GM12878 (cell line): ENCODE measurements around the gene MMP1. TPM values are rescaled to one million over a fixed set of nuclear protein-coding genes. Genes with fewer than 3 reads are reported as not detected.

Source experiments
- ATAC-seq: fragments of 200-7000 bp; cut with Tn5 transposase; 3 replicates; pipeline ENCODE4 v1.9.1; 2020; ENCODE audit warnings: mild to moderate bottlenecking, moderate library complexity
- BruUV-seq: library from RNA; stranded (reverse); fragments of 400-500 nt; replicated peaks from 2 replicates; lab custom pipeline; 2021; lab: Mats Ljungman, UMichigan
- CTCF ChIA-PET: fragments of 300-600 bp; sonication (Branson Sonifier 250); formaldehyde crosslinking; extraction: SDS; loops from one replicate; lab custom pipeline; 2021; ENCODE audit warnings: inconsistent platforms; lab: Yijun Ruan, JAX
- POLR2A ChIA-PET: fragments of 350-600 bp; formaldehyde crosslinking; extraction: SDS; loops from one replicate; lab custom pipeline; 2021; ENCODE audit warnings: inconsistent platforms; lab: Charles Lee
- RAD21 ChIA-PET: fragments of 300-600 bp; sonication (Branson Sonifier 250); formaldehyde crosslinking; loops from one replicate; lab custom pipeline; 2023; ENCODE audit warnings: antibody characterized with exemption; ENCODE audit not compliant: unreplicated experiment; lab: Charles Lee
- SMC1A ChIA-PET: fragments of 300-600 bp; sonication (Branson Sonifier 250); formaldehyde crosslinking; loops from one replicate; lab custom pipeline; 2023; ENCODE audit not compliant: unreplicated experiment, uncharacterized antibody; lab: Charles Lee
- DNase-seq: peaks from one replicate; pipeline ENCODE4 v3.0.0-alpha.2; 2011; ENCODE audit warnings: low read depth, low spot score
- FAIRE-seq: peaks from 3 replicates; lab custom pipeline; 2011; peaks lifted over from hg19 to GRCh38; lab: Jason Lieb, UNC
- H2AFZ ChIP-seq: 2 replicates; pipeline ENCODE4 v1.6.0; 2011; ENCODE audit warnings: low read depth, low read length, control low read depth; ENCODE audit not compliant: control insufficient read depth
- H3K27ac ChIP-seq: 2 replicates; pipeline ENCODE4 v1.5.1; 2011; ENCODE audit warnings: control low read depth; ENCODE audit not compliant: control insufficient read depth, insufficient read depth
- H3K27me3 ChIP-seq, 2 experiments: replicated peaks in 1 of 2; 2 replicates each; pipeline versions ENCODE4 v1.6.0 to v1.6.1; 2011; ENCODE audit warnings: low read length in 1 of 2; ENCODE audit not compliant: control insufficient read depth in 2 of 2, insufficient read depth in 2 of 2
- H3K36me3 ChIP-seq, 2 experiments: 2 replicates each; pipeline ENCODE4 v1.5.1; 2011; ENCODE audit warnings: low read length in 1 of 2; ENCODE audit not compliant: control insufficient read depth in 2 of 2, insufficient read depth in 2 of 2
- H3K4me1 ChIP-seq: 2 replicates; pipeline ENCODE4 v1.6.1; 2011; ENCODE audit warnings: mild to moderate bottlenecking, low read length, moderate library complexity, mixed read lengths; ENCODE audit not compliant: control insufficient read depth, insufficient read depth
- H3K4me2 ChIP-seq: 2 replicates; pipeline ENCODE4 v1.6.0; 2011; ENCODE audit warnings: control low read depth; ENCODE audit not compliant: control insufficient read depth, insufficient read depth
- H3K4me3 ChIP-seq: fragments of 200-600 bp; sonication (generic); 2 replicates; pipeline ENCODE4 v1.5.1; 2016
- H3K79me2 ChIP-seq: 2 replicates; pipeline ENCODE4 v1.6.0; 2011; ENCODE audit warnings: low read length; ENCODE audit not compliant: control insufficient read depth, insufficient read depth
- H3K9ac ChIP-seq: 2 replicates; pipeline ENCODE4 v1.8.0; 2011; ENCODE audit warnings: low read length, control low read depth, mixed read lengths; ENCODE audit not compliant: control insufficient read depth, insufficient read depth
- H3K9me3 ChIP-seq: replicated peaks from 3 replicates; pipeline ENCODE4 v1.5.1; 2011; ENCODE audit warnings: mild to moderate bottlenecking, low read length; ENCODE audit not compliant: control insufficient read depth, insufficient read depth
- H4K20me1 ChIP-seq: 2 replicates; pipeline ENCODE4 v1.6.0; 2011; ENCODE audit not compliant: control insufficient read depth, insufficient read depth
- ATF7 ChIP-seq: fragments of 450-650 bp; IDR thresholded peaks from 2 replicates; pipeline ENCODE4 v1.6.1; 2016; ENCODE audit warnings: low read depth, mild to moderate bottlenecking
- CHD1 ChIP-seq: IDR thresholded peaks from 2 replicates; pipeline ENCODE4 v1.6.1; 2012; ENCODE audit warnings: low read depth, low read length, improper control_type of control experiment
- SREBF2 ChIP-seq: IDR thresholded peaks from 2 replicates; pipeline ENCODE4 v1.6.1; 2012; ENCODE audit warnings: mild to moderate bottlenecking, low read length
- WGBS: methylation state at CpG from one replicate; pipeline ENCODE4 v1.1.6; 2016; ENCODE audit warnings: low lambda C conversion rate; ENCODE audit not compliant: insufficient replicate concordance, insufficient coverage; ENCODE audit errors: missing lambda C conversion rate; 5-methylcytosine and 5-hydroxymethylcytosine counted together
- in situ Hi-C: fragments of 300-500 bp; cut with MboI; formaldehyde crosslinking; loops from 9 replicates; pipeline ENCODE4 v1.14.3; 2018; ENCODE audit warnings: mixed read lengths
- intact Hi-C: fragments of 100-400 bp; cut with micrococcal nuclease; formaldehyde crosslinking; loops from one replicate; pipeline ENCODE4 v1.14.2; 2022; ENCODE audit not compliant: unreplicated experiment
- polyA plus RNA-seq, 11 experiments: library from polyadenylated mRNA; depleted of rRNA in 4 of 11; unstranded in 6 of 11; stranded (reverse) in 5 of 11; fragments of >200 nt; fragmentation: Nextera tagmentation in 4 of 11; fragmentation: Illumina TruSeq in 1 of 11; extraction: Ambion mirVana in 4 of 11; extraction: Trizol in 1 of 11; gene quantifications; 1 replicate in 1 of 11; 2 replicates in 10 of 11; pipeline versions ENCODE4 v1.2.1 to v1.2.3, GENCODE V29; 2011 to 2016; ENCODE audit warnings: inconsistent platforms in 2 of 11, missing spikeins in 2 of 11, low read depth in 1 of 11
- total RNA-seq, 4 experiments: library from RNA; depleted of rRNA in 3 of 4; stranded (reverse); fragments of >200 nt in 3 of 4; fragmentation: Illumina TruSeq in 1 of 4; extraction: Trizol in 1 of 4; gene quantifications; 2 replicates each; pipeline versions ENCODE4 v1.2.1 to v1.2.3, GENCODE V29; 2013 to 2021
- TF ChIP-seq, protein P1 (sequence below), 3 experiments: IDR thresholded peaks in 2 of 3; conservative IDR thresholded peaks in 1 of 3; 2 replicates each; pipeline ENCODE4 v1.5.1; 2011; ENCODE audit warnings: low read depth in 3 of 3, low read length in 3 of 3, mild to moderate bottlenecking in 3 of 3, control low read depth in 2 of 3, moderate library complexity in 2 of 3, inconsistent platforms in 1 of 3, mixed read lengths in 1 of 3; ENCODE audit not compliant: control insufficient read depth in 2 of 3, insufficient read depth in 1 of 3; ENCODE audit errors: extremely low read depth in 1 of 3

MMP1 gene
- total and polyA plus RNA-seq, 10 of the 15 experiments (the other 5 are each of a cell fraction or from before 2014, with no cell fraction given), result not detected

DNA sequence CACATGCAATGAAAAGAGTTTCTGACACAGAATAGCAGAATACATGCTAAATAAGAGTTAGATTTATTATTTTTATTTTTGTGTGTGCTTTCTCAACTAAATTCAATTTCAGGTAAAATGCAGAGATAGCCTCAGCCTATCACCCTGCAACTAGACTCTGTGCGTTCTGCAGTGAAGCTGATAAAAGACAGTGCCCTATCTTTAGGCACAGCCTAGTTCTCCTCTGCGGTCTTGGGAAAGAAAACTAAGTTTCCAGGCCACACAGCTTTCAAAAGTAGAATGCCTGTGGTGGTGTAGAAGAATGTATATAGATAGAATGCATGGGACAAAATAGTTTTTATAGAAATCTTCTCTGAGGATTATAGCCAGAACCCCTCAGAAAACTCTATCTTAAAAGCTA lies 12.0 kb upstream of the MMP1 start:
- peaks cover 0 to 2% of the 10 kb centered on the region in 2 experiments; a peak in 1 of 4 replicates for H3K27me3 ChIP-seq
- no peaks in the 10 kb centered on the region for H3K79me2 ChIP-seq
- FAIRE-seq (no peak), ATAC-seq (no peak), DNase-seq (no peak)
- 48% methylated on average over 2 of the region's 2 CpGs for WGBS
- ChIA-PET SMC1A (interaction anchor here (0.9 to 2.9 kb wide), 4 partner anchors 13 to 245 kb away, joined by 3 to 9 read pairs (median 5); no protein-coding TSS in a partner anchor), CTCF (interaction anchor here (0.7 to 1.5 kb wide), 8 partner anchors 15 to 299 kb away, joined by 3 to 6 read pairs (median 3); no protein-coding TSS in a partner anchor), RAD21 (interaction anchor here (0.9 to 1.5 kb wide), 2 partner anchors 105 to 132 kb away, joined by 3 read pairs; no protein-coding TSS in a partner anchor), POLR2A (no interaction called here)
- H3K9me3 ChIP-seq, result no peaks in the 10 kb centered on the region
- H3K36me3 ChIP-seq, result no peaks in the 10 kb centered on the region
- intact Hi-C loops (loop anchor here (5.0 kb wide), 2 partner anchors 132 to 247 kb away; no protein-coding TSS in a partner anchor), in situ Hi-C loops (no loop called here)
- no peak overlapping the region for H3K27ac ChIP-seq
- H2AFZ ChIP-seq, result no peak overlapping the region
- no peaks in the 10 kb centered on the region for H4K20me1 ChIP-seq
- no TSS peak for BruUV-seq
- no peak overlapping the region for H3K4me3 ChIP-seq
- no peak overlapping the region for H3K4me2 ChIP-seq
- TF ChIP-seq ATF7, result no peak
- no peak for TF ChIP-seq SREBF2
- H3K9ac ChIP-seq, result no peak overlapping the region
- no peaks in the 10 kb centered on the region for H3K4me1 ChIP-seq

DNA sequence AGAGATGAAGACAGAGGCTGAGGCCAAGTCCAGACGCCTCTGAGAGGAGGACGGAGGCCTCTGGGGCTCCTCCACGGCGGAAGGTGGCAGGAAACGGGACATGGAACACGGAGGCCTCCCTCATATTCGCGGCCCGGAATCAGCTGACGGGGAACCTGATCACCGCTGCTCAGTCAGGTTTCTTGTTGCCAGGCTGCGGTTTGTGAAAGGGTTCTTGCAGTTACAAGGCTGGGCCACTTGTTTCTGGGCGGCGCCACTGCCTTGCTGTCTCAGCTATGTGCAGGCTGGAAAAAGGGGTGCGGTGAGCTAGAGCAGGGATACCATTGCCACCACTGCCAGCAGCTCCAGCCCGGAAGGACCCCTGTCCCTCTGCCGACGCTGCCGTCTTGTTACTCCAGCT lies 10.0 kb upstream of the MMP1 start:
- Histone ChIP-seq H2AFZ (no peak overlapping the region), H4K20me1 (no peaks in the 10 kb centered on the region), H3K4me3 (no peak overlapping the region), H3K4me2 (no peak overlapping the region), H3K27ac (no peak overlapping the region), H3K27me3 (peaks cover 0 to 2% of the 10 kb centered on the region in 2 experiments; a peak in 1 of 4 replicates), H3K9ac (no peak overlapping the region), H3K4me1 (no peaks in the 10 kb centered on the region), H3K36me3 (no peaks in the 10 kb centered on the region), H3K9me3 (no peaks in the 10 kb centered on the region), H3K79me2 (no peaks in the 10 kb centered on the region)
- CTCF ChIA-PET, result interaction anchor here (0.9 kb wide), 1 partner anchor 23 kb away, joined by 3 read pairs; no protein-coding TSS in a partner anchor
- in situ Hi-C loops, result no loop called here
- 19% methylated on average over 19 of the region's 19 CpGs for WGBS
- SMC1A ChIA-PET, result interaction anchor here (1.0 to 1.3 kb wide), 2 partner anchors 9 to 10 kb away, joined by 4 read pairs; no protein-coding TSS in a partner anchor
- peak; percentile 87 for ATAC-seq
- POLR2A ChIA-PET, result no interaction called here
- FAIRE-seq, result no peak
- intact Hi-C loops, result loop anchor here (5.0 kb wide), 2 partner anchors 134 to 249 kb away; no protein-coding TSS in a partner anchor
- DNase-seq, result no peak
- RAD21 ChIA-PET, result interaction anchor here (0.8 kb wide), 1 partner anchor 107 kb away, joined by 3 read pairs; no protein-coding TSS in a partner anchor
- no peak for TF ChIP-seq CHD1
- TF ChIP-seq, protein P1, sequence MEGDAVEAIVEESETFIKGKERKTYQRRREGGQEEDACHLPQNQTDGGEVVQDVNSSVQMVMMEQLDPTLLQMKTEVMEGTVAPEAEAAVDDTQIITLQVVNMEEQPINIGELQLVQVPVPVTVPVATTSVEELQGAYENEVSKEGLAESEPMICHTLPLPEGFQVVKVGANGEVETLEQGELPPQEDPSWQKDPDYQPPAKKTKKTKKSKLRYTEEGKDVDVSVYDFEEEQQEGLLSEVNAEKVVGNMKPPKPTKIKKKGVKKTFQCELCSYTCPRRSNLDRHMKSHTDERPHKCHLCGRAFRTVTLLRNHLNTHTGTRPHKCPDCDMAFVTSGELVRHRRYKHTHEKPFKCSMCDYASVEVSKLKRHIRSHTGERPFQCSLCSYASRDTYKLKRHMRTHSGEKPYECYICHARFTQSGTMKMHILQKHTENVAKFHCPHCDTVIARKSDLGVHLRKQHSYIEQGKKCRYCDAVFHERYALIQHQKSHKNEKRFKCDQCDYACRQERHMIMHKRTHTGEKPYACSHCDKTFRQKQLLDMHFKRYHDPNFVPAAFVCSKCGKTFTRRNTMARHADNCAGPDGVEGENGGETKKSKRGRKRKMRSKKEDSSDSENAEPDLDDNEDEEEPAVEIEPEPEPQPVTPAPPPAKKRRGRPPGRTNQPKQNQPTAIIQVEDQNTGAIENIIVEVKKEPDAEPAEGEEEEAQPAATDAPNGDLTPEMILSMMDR (IDR thresholded peaks at IDR 0.05 in 2 of 3, conservative IDR thresholded peaks at IDR 0.05 in 1 of 3; ENCODE audit: control insufficient read depth in 2 of 3, extremely low read depth in 1 of 3, insufficient read depth in 1 of 3, low read depth in 3 of 3, low read length in 3 of 3), result peak; percentile 23 to 49 (median 23); a peak in 4 of 6 replicates
- no TSS peak for BruUV-seq
